HEK293 (cell line): ENCODE results near the gene CRX.
A peak's percentile ranks its signal among the peaks of the same experiment; 100 is the strongest.
"Not testable (repeated sequence)": the region's sequence is repeated elsewhere in the genome, so short reads cannot be mapped to it uniquely, and the experiment has no call there.

Experiments
- CTCF ChIA-PET: fragments of 350-600 bp; formaldehyde crosslinking; extraction: SDS; loops from one replicate; lab custom pipeline; 2021; ENCODE audit warnings: antibody characterized with exemption; lab: Yijun Ruan, JAX
- POLR2A ChIA-PET: fragments of 300-600 bp; formaldehyde crosslinking; extraction: SDS; loops from one replicate; lab custom pipeline; 2020; ENCODE audit warnings: antibody characterized with exemption, inconsistent platforms; lab: Yijun Ruan, JAX
- H3K27ac ChIP-seq: fragments of 200-500 bp; sonication (Bioruptor generic); 2 replicates; pipeline ENCODE4 v1.5.1; 2014; ENCODE audit warnings: low read depth, low read length, control low read depth, inconsistent platforms; ENCODE audit errors: extremely low read depth
- H3K36me3 ChIP-seq, 2 experiments: fragments of 200-500 bp in 1 of 2; sonication (Bioruptor generic) in 1 of 2; 1 replicate in 1 of 2; 2 replicates in 1 of 2; pipeline ENCODE4 v1.5.1; 2014 to 2017; ENCODE audit warnings: inconsistent platforms in 2 of 2, low read length in 2 of 2; ENCODE audit not compliant: control insufficient read depth in 2 of 2, insufficient read depth in 1 of 2
- H3K4me1 ChIP-seq: fragments of 200-500 bp; sonication (Bioruptor generic); 2 replicates; pipeline ENCODE4 v1.5.1; 2014; ENCODE audit warnings: mild to moderate bottlenecking, low read length, inconsistent platforms; ENCODE audit not compliant: control insufficient read depth, insufficient read depth
- H3K4me3 ChIP-seq: 2 replicates; pipeline ENCODE4 v1.5.1; 2011; ENCODE audit warnings: low read depth, mild to moderate bottlenecking, control low read depth, low read length, moderate library complexity
- H3K9me3 ChIP-seq: fragments of 200-500 bp; sonication (Bioruptor generic); 2 replicates; pipeline ENCODE4 v1.5.1; 2014; ENCODE audit warnings: low read depth, low read length, inconsistent platforms; ENCODE audit not compliant: control insufficient read depth, insufficient read depth
- EGR2 ChIP-seq: fragments of 450-650 bp; formaldehyde crosslinking; IDR thresholded peaks from 2 replicates; pipeline ENCODE4 v1.5.1; 2016; ENCODE audit warnings: low read depth, missing biosample characterization, missing genetic modification characterization
- KLF1 ChIP-seq: fragments of 450-650 bp; formaldehyde crosslinking; IDR thresholded peaks from 2 replicates; pipeline ENCODE4 v1.5.1; 2016; ENCODE audit warnings: missing biosample characterization, missing genetic modification characterization
- KLF10 ChIP-seq: fragments of 450-650 bp; IDR thresholded peaks from 2 replicates; pipeline ENCODE4 v1.5.1; 2018; ENCODE audit warnings: missing biosample characterization, mild to moderate bottlenecking, missing genetic modification characterization
- KLF9 ChIP-seq: fragments of 450-650 bp; formaldehyde crosslinking; IDR thresholded peaks from 2 replicates; pipeline ENCODE4 v1.5.1; 2016; ENCODE audit warnings: missing biosample characterization, missing genetic modification characterization, low read depth
- ZNF146 ChIP-seq: fragments of 450-650 bp; formaldehyde crosslinking; IDR thresholded peaks from 2 replicates; pipeline ENCODE4 v1.5.1; 2016; ENCODE audit warnings: missing biosample characterization, missing genetic modification characterization
- ZNF350 ChIP-seq: fragments of 450-650 bp; formaldehyde crosslinking; IDR thresholded peaks from 2 replicates; pipeline ENCODE4 v1.5.0; 2017; ENCODE audit warnings: missing biosample characterization, mild to moderate bottlenecking, missing genetic modification characterization
- ZNF366 ChIP-seq: fragments of 450-650 bp; formaldehyde crosslinking; conservative IDR thresholded peaks from 2 replicates; pipeline ENCODE4 v1.5.1; 2016; ENCODE audit warnings: missing biosample characterization, missing genetic modification characterization
- ZNF654 ChIP-seq: fragments of 450-650 bp; formaldehyde crosslinking; IDR thresholded peaks from 2 replicates; pipeline ENCODE4 v1.5.1; 2016; ENCODE audit warnings: low read depth, missing biosample characterization, missing genetic modification characterization
- ZNF660 ChIP-seq: fragments of 450-650 bp; IDR thresholded peaks from 2 replicates; pipeline ENCODE4 v1.5.1; 2018; ENCODE audit warnings: missing biosample characterization, mild to moderate bottlenecking, missing genetic modification characterization
- ZNF747 ChIP-seq: fragments of 450-650 bp; formaldehyde crosslinking; IDR thresholded peaks from 2 replicates; pipeline ENCODE4 v1.5.1; 2016; ENCODE audit warnings: missing biosample characterization, missing genetic modification characterization
- ZXDB ChIP-seq: fragments of 450-650 bp; formaldehyde crosslinking; IDR thresholded peaks from 2 replicates; pipeline ENCODE4 v1.5.1; 2016; ENCODE audit warnings: missing biosample characterization, missing genetic modification characterization
- TF ChIP-seq, protein P1 (sequence below): fragments of 450-650 bp; formaldehyde crosslinking; IDR thresholded peaks from 2 replicates; pipeline ENCODE4 v1.5.1; 2016; ENCODE audit warnings: missing biosample characterization, missing genetic modification characterization

CRX gene

DNA sequence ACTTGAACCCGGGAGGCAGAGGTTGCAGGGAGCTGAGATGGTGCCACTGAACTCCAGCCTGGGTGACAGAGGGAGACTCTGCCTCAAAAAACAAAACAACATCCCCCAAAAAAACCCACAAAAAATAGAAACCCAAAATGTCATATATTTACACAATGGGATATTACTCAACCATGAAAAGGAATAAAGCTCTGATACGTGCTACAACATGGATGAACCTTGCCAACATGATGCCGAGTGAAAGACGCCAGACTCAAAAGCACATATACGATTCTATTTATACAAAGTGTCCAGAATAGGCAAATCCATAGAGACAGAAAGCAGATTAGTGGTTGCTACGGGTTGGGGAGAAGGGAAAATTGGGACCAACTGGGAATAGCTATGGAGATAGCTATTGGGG is 15.3 kb upstream of the CRX start:
- CTCF ChIA-PET = interaction anchor here (0.5 to 3.0 kb wide), 9 partner anchors 11 to 120 kb away, joined by 3 to 11 read pairs (median 4); no protein-coding TSS in a partner anchor
- Histone ChIP-seq H3K4me1 (no peaks in the 10 kb centered on the region), H3K9me3 (no peaks in the 10 kb centered on the region), H3K4me3 (no peak overlapping the region), H3K27ac (no peak overlapping the region), H3K36me3 (no peaks in the 10 kb centered on the region)
- POLR2A ChIA-PET = no interaction called here
- peak; percentile 77 for TF ChIP-seq ZNF146 (tag by site-specific recombination)
- TF ChIP-seq EGR2 = no peak

- no peaks in the 10 kb centered on the region for H3K36me3 ChIP-seq
- H3K9me3 ChIP-seq = no peaks in the 10 kb centered on the region
- H3K4me3 ChIP-seq = no peak overlapping the region
- H3K27ac ChIP-seq = no peak overlapping the region
- no peaks in the 10 kb centered on the region; the same call in 1 of the 2 replicates for H3K4me1 ChIP-seq
- ChIA-PET POLR2A (no interaction called here), CTCF (interaction anchor here (0.6 to 4.2 kb wide), 16 partner anchors 12 to 450 kb away, joined by 3 to 45 read pairs (median 4); no protein-coding TSS in a partner anchor)
- TF ChIP-seq, protein P1, sequence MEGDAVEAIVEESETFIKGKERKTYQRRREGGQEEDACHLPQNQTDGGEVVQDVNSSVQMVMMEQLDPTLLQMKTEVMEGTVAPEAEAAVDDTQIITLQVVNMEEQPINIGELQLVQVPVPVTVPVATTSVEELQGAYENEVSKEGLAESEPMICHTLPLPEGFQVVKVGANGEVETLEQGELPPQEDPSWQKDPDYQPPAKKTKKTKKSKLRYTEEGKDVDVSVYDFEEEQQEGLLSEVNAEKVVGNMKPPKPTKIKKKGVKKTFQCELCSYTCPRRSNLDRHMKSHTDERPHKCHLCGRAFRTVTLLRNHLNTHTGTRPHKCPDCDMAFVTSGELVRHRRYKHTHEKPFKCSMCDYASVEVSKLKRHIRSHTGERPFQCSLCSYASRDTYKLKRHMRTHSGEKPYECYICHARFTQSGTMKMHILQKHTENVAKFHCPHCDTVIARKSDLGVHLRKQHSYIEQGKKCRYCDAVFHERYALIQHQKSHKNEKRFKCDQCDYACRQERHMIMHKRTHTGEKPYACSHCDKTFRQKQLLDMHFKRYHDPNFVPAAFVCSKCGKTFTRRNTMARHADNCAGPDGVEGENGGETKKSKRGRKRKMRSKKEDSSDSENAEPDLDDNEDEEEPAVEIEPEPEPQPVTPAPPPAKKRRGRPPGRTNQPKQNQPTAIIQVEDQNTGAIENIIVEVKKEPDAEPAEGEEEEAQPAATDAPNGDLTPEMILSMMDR = peak; percentile 28; the same call in 1 of the 2 replicates
- no peak for TF ChIP-seq ZNF350 (tag by site-specific recombination)
- TF ChIP-seq ZNF654 (tag by site-specific recombination) = 0 out of 2 replicates have a peak, but pooled peaks have one; percentile 17
- no peak for TF ChIP-seq ZNF660 (tag by site-specific recombination)
- TF ChIP-seq ZXDB = no peak
- peak; percentile 50 for TF ChIP-seq KLF9 (tag by site-specific recombination)
- TF ChIP-seq KLF10 (tag by site-specific recombination) = peak; percentile 61; the same call in 1 of the 2 replicates
These were observed 8.3 kb upstream of the CRX start for GRCh38 chr19:47813304-47813994.

GRCh38 chr19:47813995-47814328 is 7.8 kb upstream of the CRX start:
- Histone ChIP-seq H3K4me3 (no peak overlapping the region), H3K36me3 (no peaks in the 10 kb centered on the region), H3K9me3 (no peaks in the 10 kb centered on the region)
- CTCF ChIA-PET = interaction anchor here (0.6 to 4.2 kb wide), 20 partner anchors 9 to 148 kb away, joined by 3 to 45 read pairs (median 4); no protein-coding TSS in a partner anchor
- POLR2A ChIA-PET = no interaction called here
- TF ChIP-seq KLF9 (tag by site-specific recombination) (0 out of 2 replicates have a peak, but pooled peaks have one; percentile 30), ZNF747 (tag by site-specific recombination) (no peak), KLF10 (tag by site-specific recombination) (0 out of 2 replicates have a peak, but pooled peaks have one; percentile 53), KLF1 (tag by site-specific recombination) (0 out of 2 replicates have a peak, but pooled peaks have one; percentile 23)
- TF ChIP-seq, all 188 proteins: peak for 3
- H3K4me1 ChIP-seq = no peaks in the 10 kb centered on the region; the same call in 1 of the 2 replicates
- H3K27ac ChIP-seq = no peak overlapping the region

DNA sequence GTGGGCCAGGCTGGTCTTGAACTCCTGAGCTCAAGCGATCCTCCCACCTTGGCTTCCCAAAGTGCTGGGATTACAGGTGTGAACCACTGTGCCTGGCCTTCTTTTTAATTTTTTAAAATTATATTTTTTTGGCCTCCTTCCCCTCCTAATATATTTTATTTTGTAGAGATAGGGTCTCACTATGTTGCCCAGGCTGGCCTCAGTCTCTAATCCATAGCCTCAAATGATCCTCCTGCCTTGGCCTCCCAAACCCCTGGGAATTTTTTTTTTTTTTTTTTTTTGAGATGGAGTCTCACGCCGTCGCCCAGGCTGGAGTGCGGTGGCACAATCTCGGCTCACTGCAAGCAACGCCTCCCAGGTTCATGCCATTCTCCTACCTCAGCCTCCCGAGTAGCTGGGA is 5.5 kb upstream of the CRX start:
- POLR2A ChIA-PET, H3K27ac ChIP-seq, H3K4me3 ChIP-seq, H3K36me3 ChIP-seq, H3K4me1 ChIP-seq, H3K9me3 ChIP-seq: not testable (repeated sequence)
- CTCF ChIA-PET = interaction anchor here (0.6 to 3.3 kb wide), 6 partner anchors 24 to 686 kb away, joined by 3 to 18 read pairs (median 4); no protein-coding TSS in a partner anchor

- POLR2A ChIA-PET, H3K36me3 ChIP-seq, H3K4me3 ChIP-seq, H3K4me1 ChIP-seq, H3K27ac ChIP-seq: not testable (repeated sequence)
- CTCF ChIA-PET = interaction anchor here (3.3 kb wide), 1 partner anchor 45 kb away, joined by 18 read pairs; no protein-coding TSS in a partner anchor
- peak; percentile 94 for TF ChIP-seq ZNF366
- TF ChIP-seq, all 188 proteins: peak for 1; not testable (repeated sequence) for 187
- H3K9me3 ChIP-seq = not testable (repeated sequence)
These were observed 3.5 kb upstream of the CRX start for GRCh38 chr19:47818221-47818620.
